H9 (cell line): Measurements from ENCODE around the gene WWC2. TPM values are rescaled to one million over a fixed set of nuclear protein-coding genes. Genes with fewer than 3 reads are reported as not detected.

Experiments used
- DNase-seq: peaks from one replicate; pipeline ENCODE4 v3.0.0-alpha.2; 2017
- H2AFZ ChIP-seq: one replicate; pipeline ENCODE4 v1.6.1; 2013; ENCODE audit warnings: mild to moderate bottlenecking, low read length, control low read depth, moderate library complexity
- H2AK5ac ChIP-seq: 2 replicates; pipeline ENCODE4 v1.6.1; 2013; ENCODE audit warnings: low read length, control low read depth, mixed read lengths; ENCODE audit not compliant: insufficient read length
- H2BK120ac ChIP-seq: one replicate; pipeline ENCODE4 v1.6.1; 2013; ENCODE audit warnings: low read depth, mild to moderate bottlenecking, low read length, control low read depth, inconsistent platforms; ENCODE audit not compliant: poor library complexity, severe bottlenecking
- H2BK12ac ChIP-seq: 2 replicates; pipeline ENCODE4 v1.6.1; 2013; ENCODE audit warnings: low read length, control low read depth, mixed read lengths, low read depth; ENCODE audit not compliant: insufficient read length
- H2BK15ac ChIP-seq: 2 replicates; pipeline ENCODE4 v1.6.1; 2013; ENCODE audit warnings: low read depth, low read length, control low read depth
- H2BK20ac ChIP-seq: one replicate; pipeline ENCODE4 v1.6.1; 2013; ENCODE audit warnings: low read depth, mild to moderate bottlenecking, low read length, control low read depth, inconsistent platforms; ENCODE audit not compliant: poor library complexity, severe bottlenecking
- H2BK5ac ChIP-seq: 2 replicates; pipeline ENCODE4 v1.6.1; 2013; ENCODE audit warnings: low read length, control low read depth, mixed read lengths; ENCODE audit not compliant: insufficient read length
- H3K14ac ChIP-seq: 2 replicates; pipeline ENCODE4 v1.6.1; 2013; ENCODE audit warnings: low read length, control low read depth; ENCODE audit not compliant: insufficient read depth
- H3K18ac ChIP-seq: 2 replicates; pipeline ENCODE4 v1.6.1; 2013; ENCODE audit warnings: low read depth, mild to moderate bottlenecking, mixed read lengths, low read length, control low read depth; ENCODE audit not compliant: insufficient read length
- H3K23ac ChIP-seq: 2 replicates; pipeline ENCODE4 v1.6.1; 2013; ENCODE audit warnings: low read length, control low read depth, mixed read lengths, low read depth; ENCODE audit not compliant: insufficient read length
- H3K23me2 ChIP-seq: 2 replicates; pipeline ENCODE4 v1.6.1; 2013; ENCODE audit warnings: low read depth, mild to moderate bottlenecking, mixed read lengths, low read length, control low read depth; ENCODE audit not compliant: insufficient read length, poor library complexity, severe bottlenecking
- H3K27ac ChIP-seq: 2 replicates; pipeline ENCODE4 v1.5.1; 2013; ENCODE audit warnings: low read length, control low read depth, mixed read lengths, low read depth; ENCODE audit not compliant: insufficient read length
- H3K27me3 ChIP-seq: 2 replicates; pipeline ENCODE4 v1.6.1; 2013; ENCODE audit warnings: low read length, control low read depth, inconsistent platforms; ENCODE audit not compliant: insufficient read depth
- H3K4ac ChIP-seq: 2 replicates; pipeline ENCODE4 v1.6.1; 2013; ENCODE audit warnings: low read depth, mild to moderate bottlenecking, control low read depth, inconsistent platforms, low read length, moderate library complexity
- H3K4me1 ChIP-seq: 2 replicates; pipeline ENCODE4 v1.6.1; 2013; ENCODE audit warnings: low read length, control low read depth, inconsistent platforms; ENCODE audit not compliant: insufficient read depth
- H3K4me2 ChIP-seq: 2 replicates; pipeline ENCODE4 v1.6.1; 2013; ENCODE audit warnings: low read length, control low read depth, mixed read lengths; ENCODE audit not compliant: insufficient read length, insufficient read depth
- H3K56ac ChIP-seq: 2 replicates; pipeline ENCODE4 v1.6.1; 2013; ENCODE audit warnings: low read depth, mild to moderate bottlenecking, mixed read lengths, low read length, control low read depth; ENCODE audit not compliant: insufficient read length
- H3K79me1 ChIP-seq: 2 replicates; pipeline ENCODE4 v1.6.1; 2013; ENCODE audit warnings: low read depth, mild to moderate bottlenecking, moderate library complexity, low read length, control low read depth, inconsistent platforms; ENCODE audit not compliant: insufficient read depth, poor library complexity, severe bottlenecking
- H3K79me2 ChIP-seq: 2 replicates; pipeline ENCODE4 v1.6.1; 2013; ENCODE audit warnings: low read length, control low read depth, inconsistent platforms; ENCODE audit not compliant: insufficient read depth
- H3K9ac ChIP-seq: 2 replicates; pipeline ENCODE4 v1.6.1; 2013; ENCODE audit warnings: low read length, control low read depth, mixed read lengths; ENCODE audit not compliant: insufficient read length; ENCODE audit errors: extremely low read depth
- H3K9me3 ChIP-seq: one replicate; pipeline ENCODE4 v1.6.1; 2013; ENCODE audit warnings: low read depth, low read length, inconsistent platforms; ENCODE audit not compliant: control insufficient read depth
- H3T11ph ChIP-seq: one replicate; pipeline ENCODE4 v1.6.1; 2013; ENCODE audit warnings: mild to moderate bottlenecking, low read length, control low read depth, inconsistent platforms
- H4K20me1 ChIP-seq: one replicate; pipeline ENCODE4 v1.6.1; 2013; ENCODE audit not compliant: control insufficient read depth, insufficient read length, insufficient read depth
- H4K5ac ChIP-seq: 2 replicates; pipeline ENCODE4 v1.6.1; 2013; ENCODE audit warnings: low read depth, mild to moderate bottlenecking, mixed read lengths, low read length, control low read depth; ENCODE audit not compliant: insufficient read length
- H4K8ac ChIP-seq: replicated peaks from 2 replicates; pipeline ENCODE4 v1.6.1; 2013; ENCODE audit warnings: low read length, control low read depth, mixed read lengths, low read depth; ENCODE audit not compliant: insufficient read length
- H4K91ac ChIP-seq: 2 replicates; pipeline ENCODE4 v1.6.1; 2013; ENCODE audit warnings: low read depth, mild to moderate bottlenecking, moderate library complexity, mixed read lengths, low read length, control low read depth; ENCODE audit not compliant: insufficient read length
- H3K27ac Mint-ChIP-seq, 3 experiments: 2 replicates in 2 of 3; 3 replicates in 1 of 3; pipeline ENCODE4 v1.8.0; 2020 to 2021; ENCODE audit warnings: mixed read lengths in 3 of 3, mild to moderate bottlenecking in 1 of 3, moderate library complexity in 1 of 3
- H3K27me3 Mint-ChIP-seq: 2 replicates; pipeline ENCODE4 v1.8.0; 2021; ENCODE audit warnings: low read depth, mild to moderate bottlenecking, moderate library complexity, mixed read lengths
- H3K36me3 Mint-ChIP-seq, 3 experiments: 2 replicates in 2 of 3; 3 replicates in 1 of 3; pipeline ENCODE4 v1.8.0; 2020 to 2021; ENCODE audit warnings: low read depth in 3 of 3, mixed read lengths in 3 of 3; ENCODE audit not compliant: insufficient read depth in 1 of 3
- H3K4me1 Mint-ChIP-seq, 2 experiments: 2 replicates each; pipeline ENCODE4 v1.8.0; 2020; ENCODE audit warnings: mixed read lengths in 2 of 2
- H3K4me3 Mint-ChIP-seq, 2 experiments: 2 replicates in 1 of 2; 3 replicates in 1 of 2; pipeline ENCODE4 v1.8.0; 2020 to 2021; ENCODE audit warnings: mild to moderate bottlenecking in 2 of 2, mixed read lengths in 2 of 2, moderate library complexity in 1 of 2
- H3K9me3 Mint-ChIP-seq, 2 experiments: 2 replicates in 1 of 2; 3 replicates in 1 of 2; pipeline ENCODE4 v1.8.0; 2020; ENCODE audit warnings: mild to moderate bottlenecking in 2 of 2, mixed read lengths in 2 of 2, moderate library complexity in 1 of 2
- CTCF ChIP-seq: fragments of 200-600 bp; sonication (generic); conservative IDR thresholded peaks from 3 replicates; pipeline ENCODE4 v1.8.0; 2021; ENCODE audit warnings: antibody characterized with exemption, mild to moderate bottlenecking
- WGBS: extraction: QIAGEN DNeasy Blood & Tissue Kit; methylation state at CpG from one replicate; pipeline ENCODE4 v1.1.7; 2013; ENCODE audit warnings: missing lambda C conversion rate, low lambda C conversion rate, mixed read lengths; ENCODE audit not compliant: insufficient read length; ENCODE audit errors: extremely low coverage; 5-methylcytosine and 5-hydroxymethylcytosine counted together
- total RNA-seq: library from RNA; stranded (reverse); gene quantifications from 2 replicates; pipeline ENCODE4 v1.2.1, GENCODE V29; 2021

Gene WWC2
- total RNA-seq, 1 experiment from 2014 or later: 106 TPM

GRCh38 chr4:183177001-183177400, 77.9 kb downstream of the WWC2 start:
- no peak overlapping the region for H3K4me2 ChIP-seq
- H2AFZ ChIP-seq: no peak overlapping the region
- H3K79me1 ChIP-seq: peaks cover 9% of the 10 kb centered on the region
- H2BK5ac ChIP-seq: no peak overlapping the region
- no peaks in the 10 kb centered on the region for H3K27me3 ChIP-seq
- H3T11ph ChIP-seq: no peak overlapping the region
- no peak overlapping the region for H3K56ac ChIP-seq
- DNase-seq: no peak
- H3K23me2 ChIP-seq: no peaks in the 10 kb centered on the region
- no peaks in the 10 kb centered on the region for H3K27me3 Mint-ChIP-seq
- no peak overlapping the region for H3K18ac ChIP-seq
- no peak overlapping the region for H2BK120ac ChIP-seq
- TF ChIP-seq CTCF: no peak
- no peak overlapping the region for H4K5ac ChIP-seq
- H3K27ac Mint-ChIP-seq: no peak overlapping the region
- H3K4me3 Mint-ChIP-seq: no peak overlapping the region
- H2BK20ac ChIP-seq: no peak overlapping the region
- no peak overlapping the region for H3K9ac ChIP-seq
- no peak overlapping the region for H4K8ac ChIP-seq
- no peak overlapping the region for H4K91ac ChIP-seq
- no peak overlapping the region for H3K4ac ChIP-seq
- H2BK15ac ChIP-seq: no peak overlapping the region
- no peaks in the 10 kb centered on the region for H4K20me1 ChIP-seq
- no peak overlapping the region for H2BK12ac ChIP-seq
- no peak overlapping the region for H3K27ac ChIP-seq
- H3K23ac ChIP-seq: no peak overlapping the region
- H3K9me3 Mint-ChIP-seq: no peaks in the 10 kb centered on the region; a peak in 3 of 5 replicates
- H2AK5ac ChIP-seq: no peak overlapping the region
- no CpG with 5 or more reads among the region's 2 CpGs for WGBS
- H3K14ac ChIP-seq: no peak overlapping the region
- H3K4me1 ChIP-seq: peaks cover 27% of the 10 kb centered on the region
- H3K36me3 Mint-ChIP-seq: 0 out of 7 replicates have a peak, but pooled peaks cover 0 to 4% (median 0%) of the 10 kb centered on the region in 3 experiments
- peaks cover 13% of the 10 kb centered on the region; the same call in 1 of the 2 replicates for H3K79me2 ChIP-seq
- peaks cover 75 to 81% of the 10 kb centered on the region in 2 experiments for H3K4me1 Mint-ChIP-seq
- H3K9me3 ChIP-seq: no peaks in the 10 kb centered on the region
